Nephron progenitor cell (in vitro differentiated cells): ENCODE data around the gene FOXN3.

Source experiments
- DNase-seq: peaks from one replicate; pipeline ENCODE4 v3.0.0; 2021
- H3K27ac Mint-ChIP-seq: 2 replicates; pipeline ENCODE4 v1.8.0; 2021; ENCODE audit warnings: mild to moderate bottlenecking, moderate library complexity, mixed read lengths
- H3K27me3 Mint-ChIP-seq: 2 replicates; pipeline ENCODE4 v1.8.0; 2021; ENCODE audit warnings: mild to moderate bottlenecking, low read depth, mixed read lengths; ENCODE audit not compliant: poor library complexity
- H3K36me3 Mint-ChIP-seq: 2 replicates; pipeline ENCODE4 v1.8.0; 2021; ENCODE audit warnings: low read depth, mixed read lengths
- H3K4me1 Mint-ChIP-seq: 2 replicates; pipeline ENCODE4 v1.8.0; 2021; ENCODE audit warnings: mixed read lengths
- H3K4me3 Mint-ChIP-seq: 2 replicates; pipeline ENCODE4 v1.8.0; 2021; ENCODE audit warnings: mild to moderate bottlenecking, moderate library complexity, mixed read lengths
- H3K9me3 Mint-ChIP-seq: 2 replicates; pipeline ENCODE4 v1.8.0; 2021; ENCODE audit warnings: mild to moderate bottlenecking, moderate library complexity, mixed read lengths
- TF ChIP-seq, protein P1 (sequence below): fragments of 200-600 bp; sonication (generic); IDR thresholded peaks from 2 replicates; pipeline ENCODE4 v1.5.0; 2021; ENCODE audit warnings: antibody characterized with exemption

Gene FOXN3

GRCh38 chr14:89397569-89398230 lies 19.3 kb downstream of the FOXN3 start:
- TF ChIP-seq, protein P1, sequence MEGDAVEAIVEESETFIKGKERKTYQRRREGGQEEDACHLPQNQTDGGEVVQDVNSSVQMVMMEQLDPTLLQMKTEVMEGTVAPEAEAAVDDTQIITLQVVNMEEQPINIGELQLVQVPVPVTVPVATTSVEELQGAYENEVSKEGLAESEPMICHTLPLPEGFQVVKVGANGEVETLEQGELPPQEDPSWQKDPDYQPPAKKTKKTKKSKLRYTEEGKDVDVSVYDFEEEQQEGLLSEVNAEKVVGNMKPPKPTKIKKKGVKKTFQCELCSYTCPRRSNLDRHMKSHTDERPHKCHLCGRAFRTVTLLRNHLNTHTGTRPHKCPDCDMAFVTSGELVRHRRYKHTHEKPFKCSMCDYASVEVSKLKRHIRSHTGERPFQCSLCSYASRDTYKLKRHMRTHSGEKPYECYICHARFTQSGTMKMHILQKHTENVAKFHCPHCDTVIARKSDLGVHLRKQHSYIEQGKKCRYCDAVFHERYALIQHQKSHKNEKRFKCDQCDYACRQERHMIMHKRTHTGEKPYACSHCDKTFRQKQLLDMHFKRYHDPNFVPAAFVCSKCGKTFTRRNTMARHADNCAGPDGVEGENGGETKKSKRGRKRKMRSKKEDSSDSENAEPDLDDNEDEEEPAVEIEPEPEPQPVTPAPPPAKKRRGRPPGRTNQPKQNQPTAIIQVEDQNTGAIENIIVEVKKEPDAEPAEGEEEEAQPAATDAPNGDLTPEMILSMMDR = no peak
- Mint-ChIP-seq H3K4me1 (peaks cover 61% of the 10 kb centered on the region), H3K4me3 (no peak overlapping the region), H3K9me3 (peaks cover 6% of the 10 kb centered on the region), H3K27ac (no peak overlapping the region), H3K27me3 (no peaks in the 10 kb centered on the region), H3K36me3 (peaks cover 18% of the 10 kb centered on the region)
- DNase-seq = no peak

DNA sequence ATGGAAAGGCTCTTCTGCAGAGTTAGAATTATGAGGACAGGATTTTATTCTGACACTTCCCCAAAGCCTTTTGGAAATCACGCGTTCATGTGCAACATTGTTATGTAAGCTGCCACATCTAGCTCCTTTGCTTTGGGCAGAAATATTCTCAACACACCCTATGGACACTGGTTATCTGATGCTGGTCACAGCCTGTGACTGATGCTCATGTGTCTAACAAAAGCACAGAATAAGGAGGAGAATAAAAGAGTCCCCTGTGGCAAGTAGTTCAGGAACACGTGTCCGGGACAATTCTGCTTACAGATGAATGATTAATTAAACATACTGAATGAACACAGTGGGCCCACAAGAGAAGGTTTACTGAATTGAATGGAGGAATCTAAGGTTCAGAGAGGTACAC lies 22.1 kb downstream of the FOXN3 start:
- Mint-ChIP-seq H3K27me3 (no peaks in the 10 kb centered on the region), H3K36me3 (peaks cover 14% of the 10 kb centered on the region), H3K4me1 (peaks cover 55% of the 10 kb centered on the region), H3K9me3 (peaks cover 6% of the 10 kb centered on the region), H3K4me3 (no peak overlapping the region), H3K27ac (no peak overlapping the region)
- TF ChIP-seq, protein P1 = no peak
- no peak for DNase-seq

DNA sequence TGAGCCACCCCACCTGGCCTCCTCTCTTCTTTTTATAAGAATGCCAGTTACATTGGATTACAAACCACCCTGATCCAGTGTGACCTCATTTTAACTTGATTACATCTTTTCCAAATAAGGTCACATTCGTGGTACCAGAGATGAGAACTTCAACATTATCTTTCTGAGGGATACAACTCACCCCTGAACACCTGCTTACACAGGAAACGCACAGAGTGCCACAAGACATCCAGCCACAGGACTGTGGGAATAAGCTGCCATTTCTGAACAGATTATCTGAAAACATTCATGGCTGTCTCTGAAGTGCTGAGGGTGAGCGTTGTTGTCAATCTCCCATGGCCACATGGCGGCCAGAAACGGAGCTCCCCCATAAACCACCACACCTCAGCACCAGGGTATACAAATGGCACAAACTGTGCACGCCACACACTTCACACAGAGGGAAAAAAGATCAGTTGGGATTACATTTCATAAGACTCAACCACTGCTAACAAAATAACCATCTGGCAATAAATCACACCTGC lies 23.7 kb downstream of the FOXN3 start:
- peaks cover 6% of the 10 kb centered on the region for H3K9me3 Mint-ChIP-seq
- no peak overlapping the region for H3K4me3 Mint-ChIP-seq
- DNase-seq = no peak
- TF ChIP-seq, protein P1 = no peak
- peaks cover 51% of the 10 kb centered on the region for H3K4me1 Mint-ChIP-seq
- H3K27me3 Mint-ChIP-seq = no peaks in the 10 kb centered on the region
- H3K27ac Mint-ChIP-seq = no peak overlapping the region
- peaks cover 14% of the 10 kb centered on the region for H3K36me3 Mint-ChIP-seq

GRCh38 chr14:89392181-89392580 lies 24.9 kb downstream of the FOXN3 start:
- Mint-ChIP-seq H3K27ac (no peak overlapping the region), H3K36me3 (peaks cover 19% of the 10 kb centered on the region), H3K4me3 (no peak overlapping the region), H3K9me3 (peaks cover 6% of the 10 kb centered on the region), H3K27me3 (no peaks in the 10 kb centered on the region), H3K4me1 (peaks cover 55% of the 10 kb centered on the region)
- TF ChIP-seq, protein P1 = no peak
- no peak for DNase-seq

- DNase-seq = no peak
- Mint-ChIP-seq H3K27me3 (no peaks in the 10 kb centered on the region), H3K27ac (no peak overlapping the region), H3K4me3 (no peak overlapping the region), H3K9me3 (peaks cover 6% of the 10 kb centered on the region), H3K4me1 (peaks cover 55% of the 10 kb centered on the region), H3K36me3 (peaks cover 21% of the 10 kb centered on the region)
- TF ChIP-seq, protein P1 = no peak
Observed at GRCh38 chr14:89391556-89391955, 25.5 kb downstream of the FOXN3 start.

GRCh38 chr14:89391123-89391522 lies 25.9 kb downstream of the FOXN3 start:
- H3K27me3 Mint-ChIP-seq = no peaks in the 10 kb centered on the region
- H3K4me1 Mint-ChIP-seq = peaks cover 57% of the 10 kb centered on the region
- H3K36me3 Mint-ChIP-seq = peaks cover 19% of the 10 kb centered on the region
- H3K27ac Mint-ChIP-seq = no peak overlapping the region
- TF ChIP-seq, protein P1 = no peak
- no peak for DNase-seq
- H3K4me3 Mint-ChIP-seq = no peak overlapping the region
- peaks cover 6% of the 10 kb centered on the region for H3K9me3 Mint-ChIP-seq
